ENCODE measurements around the gene HEATR3.

Gene HEATR3

DNA sequence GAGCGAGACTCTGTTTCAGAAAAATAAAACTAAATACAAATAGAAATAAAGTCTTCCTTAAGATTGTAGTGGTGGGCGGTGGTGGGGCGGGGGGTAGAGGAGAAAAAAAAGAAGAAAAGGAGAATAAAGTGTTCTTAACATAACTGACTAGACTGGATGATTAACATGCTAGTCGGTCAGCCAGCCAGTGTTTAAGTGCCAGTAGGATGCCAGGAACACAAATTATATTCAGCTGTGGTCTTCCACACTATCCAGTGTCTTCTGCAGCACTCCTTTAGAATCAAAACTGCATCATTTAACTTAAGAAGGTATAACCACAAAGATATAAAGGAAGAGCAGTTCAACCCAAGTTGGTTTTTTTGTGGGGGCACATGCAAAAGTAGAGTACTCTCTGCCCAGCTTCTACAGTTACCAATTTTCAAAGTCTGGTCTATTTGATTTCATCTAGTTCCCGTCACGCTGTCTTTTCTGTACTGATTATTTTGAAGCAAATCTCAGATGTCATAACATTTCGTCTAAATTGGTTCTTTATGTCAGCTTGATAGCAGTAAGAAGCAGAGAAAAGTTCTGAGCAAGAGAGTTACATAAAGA lies 15.8 kb downstream of the HEATR3 start:
- Histone ChIP-seq H3K36me3 (ENCODE audit: insufficient read depth, low read length) (peaks cover 85% of the 10 kb centered on the region), H3K27ac (ENCODE audit: low read depth, low read length, poor library complexity, severe bottlenecking) (no peak overlapping the region), H4K20me1 (ENCODE audit: insufficient read depth, low read length) (no peaks in the 10 kb centered on the region), H3K79me2 (ENCODE audit: insufficient read depth, low read length) (no peaks in the 10 kb centered on the region), H3K4me2 (ENCODE audit: low read length) (no peak overlapping the region), H3F3A (ENCODE audit: insufficient read depth, low read length) (no peaks in the 10 kb centered on the region), H3K4me1 (ENCODE audit: insufficient read depth, low read length, severe bottlenecking) (no peaks in the 10 kb centered on the region), H2AFZ (ENCODE audit: low read length) (no peak overlapping the region), H3K9ac (ENCODE audit: low read length) (no peak overlapping the region), H3K9me2 (ENCODE audit: low read depth, low read length) (no peaks in the 10 kb centered on the region), H3K4me3 (ENCODE audit: low read depth, low read length, poor library complexity, severe bottlenecking) (no peak overlapping the region), H3K9me3 (ENCODE audit: low read length) (no peaks in the 10 kb centered on the region), H3K27me3 (ENCODE audit: insufficient read depth, low read length) (no peaks in the 10 kb centered on the region)
- TF ChIP-seq EZH2 (IDR thresholded peaks at IDR 0.05; ENCODE audit: borderline replicate concordance, low read length) (no peak), CTCF (IDR thresholded peaks at IDR 0.05; ENCODE audit: low read length) (no peak)

- Histone ChIP-seq H3K27me3 (ENCODE audit: insufficient read depth, low read length) (no peaks in the 10 kb centered on the region), H3K4me1 (ENCODE audit: insufficient read depth, low read length, severe bottlenecking) (no peaks in the 10 kb centered on the region), H3F3A (ENCODE audit: insufficient read depth, low read length) (no peaks in the 10 kb centered on the region), H3K4me2 (ENCODE audit: low read length) (no peak overlapping the region), H3K4me3 (ENCODE audit: low read depth, low read length, poor library complexity, severe bottlenecking) (no peak overlapping the region), H3K36me3 (ENCODE audit: insufficient read depth, low read length) (peaks cover 85% of the 10 kb centered on the region), H3K27ac (ENCODE audit: low read depth, low read length, poor library complexity, severe bottlenecking) (no peak overlapping the region), H3K9me3 (ENCODE audit: low read length) (no peaks in the 10 kb centered on the region), H4K20me1 (ENCODE audit: insufficient read depth, low read length) (no peaks in the 10 kb centered on the region), H3K9ac (ENCODE audit: low read length) (no peak overlapping the region), H3K9me2 (ENCODE audit: low read depth, low read length) (no peaks in the 10 kb centered on the region), H2AFZ (ENCODE audit: low read length) (no peak overlapping the region), H3K79me2 (ENCODE audit: insufficient read depth, low read length) (no peaks in the 10 kb centered on the region)
- TF ChIP-seq EZH2 (IDR thresholded peaks at IDR 0.05; ENCODE audit: borderline replicate concordance, low read length) = no peak
- no peak for TF ChIP-seq CTCF (IDR thresholded peaks at IDR 0.05; ENCODE audit: low read length)
Observed at GRCh38 chr16:50083996-50084395, 18.2 kb downstream of the HEATR3 start.

GRCh38 chr16:50086176-50086575 lies 20.4 kb downstream of the HEATR3 start:
- no peak overlapping the region for H3K4me2 ChIP-seq (ENCODE audit: low read length)
- H3K4me1 ChIP-seq (ENCODE audit: insufficient read depth, low read length, severe bottlenecking) = no peaks in the 10 kb centered on the region
- H3K9me3 ChIP-seq (ENCODE audit: low read length) = no peaks in the 10 kb centered on the region
- H3K27ac ChIP-seq (ENCODE audit: low read depth, low read length, poor library complexity, severe bottlenecking) = no peak overlapping the region
- H3K27me3 ChIP-seq (ENCODE audit: insufficient read depth, low read length) = no peaks in the 10 kb centered on the region
- TF ChIP-seq CTCF (IDR thresholded peaks at IDR 0.05; ENCODE audit: low read length) (no peak), EZH2 (IDR thresholded peaks at IDR 0.05; ENCODE audit: borderline replicate concordance, low read length) (no peak)
- H3K4me3 ChIP-seq (ENCODE audit: low read depth, low read length, poor library complexity, severe bottlenecking) = no peak overlapping the region
- no peaks in the 10 kb centered on the region for H3K79me2 ChIP-seq (ENCODE audit: insufficient read depth, low read length)
- no peaks in the 10 kb centered on the region for H4K20me1 ChIP-seq (ENCODE audit: insufficient read depth, low read length)
- H2AFZ ChIP-seq (ENCODE audit: low read length) = no peak overlapping the region
- no peaks in the 10 kb centered on the region for H3F3A ChIP-seq (ENCODE audit: insufficient read depth, low read length)
- no peaks in the 10 kb centered on the region for H3K9me2 ChIP-seq (ENCODE audit: low read depth, low read length)
- no peak overlapping the region for H3K9ac ChIP-seq (ENCODE audit: low read length)
- H3K36me3 ChIP-seq (ENCODE audit: insufficient read depth, low read length) = peaks cover 81% of the 10 kb centered on the region
